ENCODE results near the gene TSKS.

DNA sequence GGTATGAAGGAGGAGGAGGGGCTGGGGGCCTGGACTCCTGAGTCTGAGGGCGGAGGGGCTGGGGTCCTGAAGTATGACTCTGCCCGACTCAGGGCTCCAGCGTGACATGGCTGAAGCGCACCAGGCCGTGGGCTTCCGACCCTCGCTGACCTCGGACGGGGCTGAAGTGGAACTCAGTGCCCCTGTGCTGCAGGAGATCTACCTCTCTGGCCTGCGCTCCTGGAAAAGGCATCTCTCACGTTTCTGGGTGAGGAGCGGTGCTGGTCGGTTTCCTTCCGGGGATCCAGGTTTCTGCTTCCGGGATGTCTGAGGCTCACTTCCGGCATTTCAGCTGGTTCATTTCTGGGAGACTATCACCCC lies 71.0 kb downstream of the TSKS start:
- TF ChIP-seq POLR2A (IDR thresholded peaks at IDR 0.05) (no peak), POLR2AphosphoS5 (IDR thresholded peaks at IDR 0.05; ENCODE audit: insufficient read depth in 1 of 2, low read depth in 1 of 2) (no peak)
- TF ChIP-seq, protein P1, sequence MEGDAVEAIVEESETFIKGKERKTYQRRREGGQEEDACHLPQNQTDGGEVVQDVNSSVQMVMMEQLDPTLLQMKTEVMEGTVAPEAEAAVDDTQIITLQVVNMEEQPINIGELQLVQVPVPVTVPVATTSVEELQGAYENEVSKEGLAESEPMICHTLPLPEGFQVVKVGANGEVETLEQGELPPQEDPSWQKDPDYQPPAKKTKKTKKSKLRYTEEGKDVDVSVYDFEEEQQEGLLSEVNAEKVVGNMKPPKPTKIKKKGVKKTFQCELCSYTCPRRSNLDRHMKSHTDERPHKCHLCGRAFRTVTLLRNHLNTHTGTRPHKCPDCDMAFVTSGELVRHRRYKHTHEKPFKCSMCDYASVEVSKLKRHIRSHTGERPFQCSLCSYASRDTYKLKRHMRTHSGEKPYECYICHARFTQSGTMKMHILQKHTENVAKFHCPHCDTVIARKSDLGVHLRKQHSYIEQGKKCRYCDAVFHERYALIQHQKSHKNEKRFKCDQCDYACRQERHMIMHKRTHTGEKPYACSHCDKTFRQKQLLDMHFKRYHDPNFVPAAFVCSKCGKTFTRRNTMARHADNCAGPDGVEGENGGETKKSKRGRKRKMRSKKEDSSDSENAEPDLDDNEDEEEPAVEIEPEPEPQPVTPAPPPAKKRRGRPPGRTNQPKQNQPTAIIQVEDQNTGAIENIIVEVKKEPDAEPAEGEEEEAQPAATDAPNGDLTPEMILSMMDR (IDR thresholded peaks at IDR 0.05) = no peak

Data from vagina (tissue), 2 donors.